GM12878 (cell line): Measurements from ENCODE around the gene SP1. TPM values are rescaled to one million over a fixed set of nuclear protein-coding genes. Genes with fewer than 3 reads are reported as not detected.

ENCODE experiments used
- ATAC-seq: fragments of 200-7000 bp; cut with Tn5 transposase; 3 replicates; pipeline ENCODE4 v1.9.1; 2020; ENCODE audit warnings: mild to moderate bottlenecking, moderate library complexity
- BruUV-seq: library from RNA; stranded (reverse); fragments of 400-500 nt; replicated peaks from 2 replicates; lab custom pipeline; 2021; lab: Mats Ljungman, UMichigan
- CTCF ChIA-PET: fragments of 300-600 bp; sonication (Branson Sonifier 250); formaldehyde crosslinking; extraction: SDS; loops from one replicate; lab custom pipeline; 2021; ENCODE audit warnings: inconsistent platforms; lab: Yijun Ruan, JAX
- POLR2A ChIA-PET: fragments of 350-600 bp; formaldehyde crosslinking; extraction: SDS; loops from one replicate; lab custom pipeline; 2021; ENCODE audit warnings: inconsistent platforms; lab: Charles Lee
- RAD21 ChIA-PET: fragments of 300-600 bp; sonication (Branson Sonifier 250); formaldehyde crosslinking; loops from one replicate; lab custom pipeline; 2023; ENCODE audit warnings: antibody characterized with exemption; ENCODE audit not compliant: unreplicated experiment; lab: Charles Lee
- SMC1A ChIA-PET: fragments of 300-600 bp; sonication (Branson Sonifier 250); formaldehyde crosslinking; loops from one replicate; lab custom pipeline; 2023; ENCODE audit not compliant: unreplicated experiment, uncharacterized antibody; lab: Charles Lee
- DNase-seq: peaks from one replicate; pipeline ENCODE4 v3.0.0-alpha.2; 2011; ENCODE audit warnings: low read depth, low spot score
- FAIRE-seq: peaks from 3 replicates; lab custom pipeline; 2011; peaks lifted over from hg19 to GRCh38; lab: Jason Lieb, UNC
- H2AFZ ChIP-seq: 2 replicates; pipeline ENCODE4 v1.6.0; 2011; ENCODE audit warnings: low read depth, low read length, control low read depth; ENCODE audit not compliant: control insufficient read depth
- H3K27ac ChIP-seq: 2 replicates; pipeline ENCODE4 v1.5.1; 2011; ENCODE audit warnings: control low read depth; ENCODE audit not compliant: control insufficient read depth, insufficient read depth
- H3K27me3 ChIP-seq, 2 experiments: replicated peaks in 1 of 2; 2 replicates each; pipeline versions ENCODE4 v1.6.0 to v1.6.1; 2011; ENCODE audit warnings: low read length in 1 of 2; ENCODE audit not compliant: control insufficient read depth in 2 of 2, insufficient read depth in 2 of 2
- H3K36me3 ChIP-seq, 2 experiments: 2 replicates each; pipeline ENCODE4 v1.5.1; 2011; ENCODE audit warnings: low read length in 1 of 2; ENCODE audit not compliant: control insufficient read depth in 2 of 2, insufficient read depth in 2 of 2
- H3K4me1 ChIP-seq: 2 replicates; pipeline ENCODE4 v1.6.1; 2011; ENCODE audit warnings: mild to moderate bottlenecking, low read length, moderate library complexity, mixed read lengths; ENCODE audit not compliant: control insufficient read depth, insufficient read depth
- H3K4me2 ChIP-seq: 2 replicates; pipeline ENCODE4 v1.6.0; 2011; ENCODE audit warnings: control low read depth; ENCODE audit not compliant: control insufficient read depth, insufficient read depth
- H3K4me3 ChIP-seq: fragments of 200-600 bp; sonication (generic); 2 replicates; pipeline ENCODE4 v1.5.1; 2016
- H3K79me2 ChIP-seq: 2 replicates; pipeline ENCODE4 v1.6.0; 2011; ENCODE audit warnings: low read length; ENCODE audit not compliant: control insufficient read depth, insufficient read depth
- H3K9ac ChIP-seq: 2 replicates; pipeline ENCODE4 v1.8.0; 2011; ENCODE audit warnings: low read length, control low read depth, mixed read lengths; ENCODE audit not compliant: control insufficient read depth, insufficient read depth
- H3K9me3 ChIP-seq: replicated peaks from 3 replicates; pipeline ENCODE4 v1.5.1; 2011; ENCODE audit warnings: mild to moderate bottlenecking, low read length; ENCODE audit not compliant: control insufficient read depth, insufficient read depth
- H4K20me1 ChIP-seq: 2 replicates; pipeline ENCODE4 v1.6.0; 2011; ENCODE audit not compliant: control insufficient read depth, insufficient read depth
- BCL11A ChIP-seq: IDR thresholded peaks from 2 replicates; pipeline ENCODE4 v1.6.1; 2011; ENCODE audit warnings: low read depth, low read length
- BCL3 ChIP-seq: IDR thresholded peaks from 2 replicates; pipeline ENCODE4 v1.6.1; 2011; ENCODE audit warnings: borderline replicate concordance, low read depth, mild to moderate bottlenecking, moderate library complexity, low read length; ENCODE audit not compliant: insufficient read depth, poor library complexity, severe bottlenecking
- BHLHE40 ChIP-seq, 2 experiments: fragments of 450-650 bp in 1 of 2; IDR thresholded peaks; 2 replicates each; pipeline ENCODE4 v1.6.1; 2011 to 2017; ENCODE audit warnings: low read depth in 2 of 2, borderline replicate concordance in 1 of 2, improper control_type of control experiment in 1 of 2, low read length in 1 of 2, mild to moderate bottlenecking in 1 of 2
- CREM ChIP-seq: IDR thresholded peaks from 2 replicates; pipeline ENCODE4 v1.6.1; 2014; ENCODE audit warnings: antibody characterized with exemption, low read depth
- E2F4 ChIP-seq: IDR thresholded peaks from 2 replicates; pipeline ENCODE4 v1.6.1; 2012; ENCODE audit warnings: low read depth, low read length, improper control_type of control experiment
- EZH2 ChIP-seq: IDR thresholded peaks from 2 replicates; pipeline ENCODE4 v1.6.1; 2012; ENCODE audit warnings: low read depth, mild to moderate bottlenecking, control low read depth, inconsistent platforms, low read length, borderline replicate concordance; ENCODE audit not compliant: control insufficient read depth
- FOXK2 ChIP-seq: fragments of 450-650 bp; IDR thresholded peaks from 2 replicates; pipeline ENCODE4 v1.6.1; 2017; ENCODE audit warnings: mild to moderate bottlenecking, moderate library complexity
- FOXM1 ChIP-seq: IDR thresholded peaks from 2 replicates; pipeline ENCODE4 v1.6.1; 2012; ENCODE audit warnings: low read depth, mild to moderate bottlenecking, inconsistent platforms, low read length, moderate library complexity
- KDM1A ChIP-seq: fragments of 200-600 bp; sonication (generic); IDR thresholded peaks from 2 replicates; pipeline ENCODE4 v1.6.1; 2016; ENCODE audit warnings: borderline replicate concordance
- POLR2AphosphoS2 ChIP-seq: IDR thresholded peaks from 2 replicates; pipeline ENCODE4 v1.6.1; 2011; ENCODE audit warnings: low read depth, mild to moderate bottlenecking, low read length, improper control_type of control experiment, moderate library complexity
- POLR2AphosphoS5 ChIP-seq: IDR thresholded peaks from 2 replicates; pipeline ENCODE4 v1.6.1; 2011; ENCODE audit warnings: mild to moderate bottlenecking, low read length, inconsistent platforms
- SPI1 ChIP-seq: IDR thresholded peaks from 2 replicates; pipeline ENCODE4 v1.6.1; 2011; ENCODE audit warnings: low read depth, mild to moderate bottlenecking, low read length, moderate library complexity, borderline replicate concordance; ENCODE audit not compliant: insufficient read depth
- STAT1 ChIP-seq: fragments of 450-650 bp; conservative IDR thresholded peaks from 2 replicates; pipeline ENCODE4 v1.6.1; 2014; ENCODE audit warnings: antibody characterized with exemption, mild to moderate bottlenecking
- TBL1XR1 ChIP-seq: IDR thresholded peaks from 2 replicates; pipeline ENCODE4 v1.6.1; 2012; ENCODE audit warnings: low read depth, low read length, improper control_type of control experiment
- YBX1 ChIP-seq: fragments of 450-650 bp; IDR thresholded peaks from 2 replicates; pipeline ENCODE4 v1.6.1; 2016; ENCODE audit warnings: antibody characterized with exemption
- YY1 ChIP-seq: IDR thresholded peaks from 2 replicates; pipeline ENCODE4 v1.6.1; 2011; ENCODE audit warnings: low read depth, mild to moderate bottlenecking, low read length
- ZBTB40 ChIP-seq: fragments of 450-650 bp; IDR thresholded peaks from 2 replicates; pipeline ENCODE4 v1.6.1; 2016; ENCODE audit warnings: mild to moderate bottlenecking, moderate library complexity, borderline replicate concordance
- WGBS: methylation state at CpG from one replicate; pipeline ENCODE4 v1.1.6; 2016; ENCODE audit warnings: low lambda C conversion rate; ENCODE audit not compliant: insufficient replicate concordance, insufficient coverage; ENCODE audit errors: missing lambda C conversion rate; 5-methylcytosine and 5-hydroxymethylcytosine counted together
- in situ Hi-C: fragments of 300-500 bp; cut with MboI; formaldehyde crosslinking; loops from 9 replicates; pipeline ENCODE4 v1.14.3; 2018; ENCODE audit warnings: mixed read lengths
- intact Hi-C: fragments of 100-400 bp; cut with micrococcal nuclease; formaldehyde crosslinking; loops from one replicate; pipeline ENCODE4 v1.14.2; 2022; ENCODE audit not compliant: unreplicated experiment
- polyA plus RNA-seq, 11 experiments: library from polyadenylated mRNA; depleted of rRNA in 4 of 11; unstranded in 6 of 11; stranded (reverse) in 5 of 11; fragments of >200 nt; fragmentation: Nextera tagmentation in 4 of 11; fragmentation: Illumina TruSeq in 1 of 11; extraction: Ambion mirVana in 4 of 11; extraction: Trizol in 1 of 11; gene quantifications; 1 replicate in 1 of 11; 2 replicates in 10 of 11; pipeline versions ENCODE4 v1.2.1 to v1.2.3, GENCODE V29; 2011 to 2016; ENCODE audit warnings: inconsistent platforms in 2 of 11, missing spikeins in 2 of 11, low read depth in 1 of 11
- total RNA-seq, 4 experiments: library from RNA; depleted of rRNA in 3 of 4; stranded (reverse); fragments of >200 nt in 3 of 4; fragmentation: Illumina TruSeq in 1 of 4; extraction: Trizol in 1 of 4; gene quantifications; 2 replicates each; pipeline versions ENCODE4 v1.2.1 to v1.2.3, GENCODE V29; 2013 to 2021

Gene SP1
- total and polyA plus RNA-seq, 10 of the 15 experiments (the other 5 are each of a cell fraction or from before 2014, with no cell fraction given) = 3.3 to 52.0 (median 25.2) TPM

GRCh38 chr12:53378724-53379388 lies 1.1 kb upstream of the SP1 start:
- DNase-seq = no peak
- TF ChIP-seq YBX1 (no peak), E2F4 (no peak), BCL3 (no peak), POLR2AphosphoS2 (no peak), CREM (no peak), KDM1A (no peak), BCL11A (no peak), POLR2AphosphoS5 (no peak), FOXK2 (no peak), TBL1XR1 (no peak), YY1 (no peak), EZH2 (no peak), STAT1 (no peak), ZBTB40 (no peak; the same call in 1 of the 2 replicates), SPI1 (no peak), FOXM1 (no peak), BHLHE40 (IDR thresholded peaks at IDR 0.05; ENCODE audit: borderline replicate concordance in 1 of 2, low read depth in 2 of 2, low read length in 1 of 2) (no peak)

More at GRCh38 chr12:53378724-53379388, 1.1 kb upstream of the SP1 start:
- Histone ChIP-seq H4K20me1 (peaks cover 4% of the 10 kb centered on the region; the same call in 1 of the 2 replicates), H3K9ac (peak overlapping the region; percentile 91), H3K4me2 (peak overlapping the region; percentile 84), H3K9me3 (no peaks in the 10 kb centered on the region; the same call in 2 of the 3 replicates), H3K79me2 (peaks cover 30% of the 10 kb centered on the region), H2AFZ (peak overlapping the region; percentile 54), H3K36me3 (peaks cover 11% of the 10 kb centered on the region in 2 experiments; a peak in 3 of 4 replicates), H3K27me3 (no peaks in the 10 kb centered on the region), H3K27ac (peak overlapping the region; percentile 89), H3K4me1 (peaks cover 25% of the 10 kb centered on the region), H3K4me3 (peak overlapping the region; percentile 62)
- CTCF ChIA-PET = interaction anchor here (0.9 to 3.1 kb wide), 16 partner anchors 24 to 297 kb away, joined by 3 to 32 read pairs (median 3); partner anchors contain the start of genes AAAS, ATP5MC2, CSAD and ZNF740
- no peak for FAIRE-seq
- in situ Hi-C loops = no loop called here
- SMC1A ChIA-PET = interaction anchor here (0.8 to 6.9 kb wide), 15 partner anchors 12 to 170 kb away, joined by 3 to 124 read pairs (median 5); partner anchors contain the start of genes AAAS and TARBP2
- 25% methylated on average over 23 of the region's 23 CpGs for WGBS
- RAD21 ChIA-PET = interaction anchor here (0.6 to 6.4 kb wide), 17 partner anchors 9 to 193 kb away, joined by 3 to 91 read pairs (median 5); partner anchors contain the start of genes AAAS, ESPL1, PRR13 and TARBP2
- intact Hi-C loops = no loop called here
- POLR2A ChIA-PET = interaction anchor here (0.6 to 2.7 kb wide), 23 partner anchors 13 to 247 kb away, joined by 3 to 24 read pairs (median 6); partner anchors contain the start of genes AAAS, ATF7, ESPL1 and PRR13
- ATAC-seq = no peak
- TSS peak; percentile 100 for BruUV-seq
